ENCODE results near the gene KIT.

The KIT gene

GRCh38 chr4:54703182-54703581, 45.4 kb downstream of the KIT start:
- no peak for DNase-seq (ENCODE audit: low spot score)

- no peak for DNase-seq (ENCODE audit: low spot score)
Measured at GRCh38 chr4:54707406-54707805, 49.6 kb downstream of the KIT start.

- DNase-seq (ENCODE audit: low spot score), result no peak
Measured at GRCh38 chr4:54708339-54709279, 50.9 kb downstream of the KIT start.

- DNase-seq (ENCODE audit: low spot score), result no peak
Measured at GRCh38 chr4:54709400-54709799, 51.6 kb downstream of the KIT start.

- no peak for DNase-seq (ENCODE audit: low spot score)
Measured at GRCh38 chr4:54712206-54712605, 54.4 kb downstream of the KIT start.

GRCh38 chr4:54714631-54715030, 56.9 kb downstream of the KIT start:
- no peak for DNase-seq (ENCODE audit: low spot score)

- DNase-seq (ENCODE audit: low spot score), result no peak
Measured at GRCh38 chr4:54716478-54717065, 58.8 kb downstream of the KIT start.

GRCh38 chr4:54717694-54718093, 59.9 kb downstream of the KIT start:
- DNase-seq (ENCODE audit: low spot score), result no peak

GRCh38 chr4:54719378-54719777, 61.6 kb downstream of the KIT start:
- DNase-seq (ENCODE audit: low spot score), result no peak

GRCh38 chr4:54723220-54723619, 65.5 kb downstream of the KIT start:
- no peak for DNase-seq (ENCODE audit: low spot score)

GRCh38 chr4:54723820-54724219, 66.1 kb downstream of the KIT start:
- DNase-seq (ENCODE audit: low spot score), result no peak

GRCh38 chr4:54726907-54727306, 69.2 kb downstream of the KIT start:
- DNase-seq (ENCODE audit: low spot score), result no peak

GRCh38 chr4:54727346-54727745, 69.6 kb downstream of the KIT start:
- DNase-seq (ENCODE audit: low spot score), result no peak

GRCh38 chr4:54728368-54728767, 70.6 kb downstream of the KIT start:
- no peak for DNase-seq (ENCODE audit: low spot score)

GRCh38 chr4:54729256-54729655, 71.5 kb downstream of the KIT start:
- no peak for DNase-seq (ENCODE audit: low spot score)

- no peak for DNase-seq (ENCODE audit: low spot score)
Measured at GRCh38 chr4:54730581-54730980, 72.8 kb downstream of the KIT start.

- no peak for DNase-seq (ENCODE audit: low spot score)
Measured at GRCh38 chr4:54731552-54731951, 73.8 kb downstream of the KIT start.

- no peak for DNase-seq (ENCODE audit: low spot score)
Measured at GRCh38 chr4:54731976-54732375, 74.2 kb downstream of the KIT start.

- no peak for DNase-seq (ENCODE audit: low spot score)
Measured at GRCh38 chr4:54737421-54737820, 79.7 kb downstream of the KIT start.

GRCh38 chr4:54741202-54741601, 83.4 kb downstream of the KIT start:
- no peak for DNase-seq (ENCODE audit: low spot score)

- DNase-seq (ENCODE audit: low spot score), result no peak
Measured at GRCh38 chr4:54742636-54743399, 85.1 kb downstream of the KIT start.

GRCh38 chr4:54743562-54743961, 85.8 kb downstream of the KIT start:
- DNase-seq (ENCODE audit: low spot score), result no peak

- DNase-seq (ENCODE audit: low spot score), result no peak
Measured at GRCh38 chr4:54744487-54744886, 86.7 kb downstream of the KIT start.
